ENCODE results near the gene CACNG3. TPM values are rescaled to one million over a fixed set of nuclear protein-coding genes. Genes with fewer than 3 reads are reported as not detected.
"Not testable (repeated sequence)": the region's sequence is repeated elsewhere in the genome, so short reads cannot be mapped to it uniquely, and the experiment has no call there.

The CACNG3 gene
- total and polyA plus RNA-seq, 3 experiments from 2014 or later = not detected

- Histone ChIP-seq H3K9me3 (ENCODE audit: low read length) (no peaks in the 10 kb centered on the region), H3K36me3 (ENCODE audit: insufficient read depth, low read length) (no peaks in the 10 kb centered on the region), H3K4me3 (ENCODE audit: low read length) (no peak overlapping the region), H3K27me3 (ENCODE audit: insufficient read depth, low read length, poor library complexity, severe bottlenecking) (no peaks in the 10 kb centered on the region), H3K27ac (ENCODE audit: low read depth, low read length) (no peak overlapping the region), H3K4me1 (ENCODE audit: insufficient read depth, low read length) (no peaks in the 10 kb centered on the region)
- no peak for DNase-seq
- Mint-ChIP-seq H3K36me3 (no peaks in the 10 kb centered on the region), H3K27me3 (peaks cover 21 to 36% of the 10 kb centered on the region in 2 donors), H3K4me3 (no peak overlapping the region), H3K9me3 (no peaks in the 10 kb centered on the region), H3K27ac (no peak overlapping the region), H3K4me1 (no peaks in the 10 kb centered on the region)
- POLR2A ChIA-PET = no interaction called here
- CTCF ChIA-PET = no interaction called here
Observed at GRCh38 chr16:24324421-24324820, 68.3 kb downstream of the CACNG3 start.

- ChIA-PET CTCF (no interaction called here), POLR2A (no interaction called here)
- no peaks in the 10 kb centered on the region for H3K36me3 Mint-ChIP-seq
Observed at GRCh38 chr16:24328835-24329452, 72.8 kb downstream of the CACNG3 start.

GRCh38 chr16:24332178-24332577 is 76.0 kb downstream of the CACNG3 start:
- no peak for DNase-seq
- Histone ChIP-seq H3K9me3 (ENCODE audit: low read length) (no peaks in the 10 kb centered on the region), H3K4me3 (ENCODE audit: low read length) (no peak overlapping the region), H3K4me1 (ENCODE audit: insufficient read depth, low read length) (no peaks in the 10 kb centered on the region), H3K27ac (ENCODE audit: low read depth, low read length) (no peak overlapping the region), H3K36me3 (ENCODE audit: insufficient read depth, low read length) (no peaks in the 10 kb centered on the region), H3K27me3 (ENCODE audit: insufficient read depth, low read length, poor library complexity, severe bottlenecking) (no peaks in the 10 kb centered on the region)
- ChIA-PET POLR2A (interaction anchor here (0.7 kb wide), 1 partner anchor 1839 kb away, joined by 3 read pairs; no protein-coding TSS in a partner anchor), CTCF (no interaction called here)
- Mint-ChIP-seq H3K4me1 (no peaks in the 10 kb centered on the region), H3K27me3 (peaks cover 10 to 17% of the 10 kb centered on the region in 2 donors), H3K4me3 (no peak overlapping the region), H3K9me3 (peaks cover 4 to 11% (median 9%) of the 10 kb centered on the region in 5 donors), H3K27ac (no peak overlapping the region), H3K36me3 (no peaks in the 10 kb centered on the region)

More at GRCh38 chr16:24328835-24329452, 72.8 kb downstream of the CACNG3 start:
- Mint-ChIP-seq H3K4me3 (no peak overlapping the region), H3K27ac (no peak overlapping the region), H3K9me3 (no peaks in the 10 kb centered on the region), H3K27me3 (peaks cover 21 to 31% of the 10 kb centered on the region in 2 donors), H3K4me1 (no peaks in the 10 kb centered on the region)
- no peaks in the 10 kb centered on the region for H3K36me3 ChIP-seq (ENCODE audit: insufficient read depth, low read length)
- no peak for DNase-seq
- H3K27ac ChIP-seq (ENCODE audit: low read depth, low read length) = no peak overlapping the region
- H3K9me3 ChIP-seq (ENCODE audit: low read length) = no peaks in the 10 kb centered on the region
- H3K4me1 ChIP-seq (ENCODE audit: insufficient read depth, low read length) = no peaks in the 10 kb centered on the region
- no peak overlapping the region for H3K4me3 ChIP-seq (ENCODE audit: low read length)
- H3K27me3 ChIP-seq (ENCODE audit: insufficient read depth, low read length, poor library complexity, severe bottlenecking) = no peaks in the 10 kb centered on the region

GRCh38 chr16:24332582-24333090 is 76.5 kb downstream of the CACNG3 start:
- no peak for DNase-seq
- ChIA-PET POLR2A (interaction anchor here (0.7 kb wide), 1 partner anchor 1839 kb away, joined by 3 read pairs; no protein-coding TSS in a partner anchor), CTCF (no interaction called here)
- Histone ChIP-seq H3K9me3 (ENCODE audit: low read length) (no peaks in the 10 kb centered on the region), H3K27ac (ENCODE audit: low read depth, low read length) (no peak overlapping the region), H3K36me3 (ENCODE audit: insufficient read depth, low read length) (no peaks in the 10 kb centered on the region), H3K27me3 (ENCODE audit: insufficient read depth, low read length, poor library complexity, severe bottlenecking) (no peaks in the 10 kb centered on the region), H3K4me1 (ENCODE audit: insufficient read depth, low read length) (no peaks in the 10 kb centered on the region), H3K4me3 (ENCODE audit: low read length) (no peak overlapping the region)
- Mint-ChIP-seq H3K27me3 (peaks cover 10 to 17% of the 10 kb centered on the region in 2 donors), H3K27ac (no peak overlapping the region), H3K36me3 (no peaks in the 10 kb centered on the region), H3K9me3 (peaks cover 4 to 12% (median 9%) of the 10 kb centered on the region in 5 donors), H3K4me3 (no peak overlapping the region), H3K4me1 (no peaks in the 10 kb centered on the region)

GRCh38 chr16:24336491-24336890 is 80.4 kb downstream of the CACNG3 start:
- Mint-ChIP-seq H3K36me3 (no peaks in the 10 kb centered on the region), H3K4me3 (no peak overlapping the region), H3K4me1 (no peaks in the 10 kb centered on the region), H3K27ac (no peak overlapping the region), H3K27me3 (peaks cover 7 to 14% of the 10 kb centered on the region in 2 donors), H3K9me3 (peaks cover 4 to 12% (median 9%) of the 10 kb centered on the region in 5 donors)
- Histone ChIP-seq H3K4me3 (ENCODE audit: low read length) (no peak overlapping the region), H3K9me3 (ENCODE audit: low read length) (no peaks in the 10 kb centered on the region), H3K4me1 (ENCODE audit: insufficient read depth, low read length) (no peaks in the 10 kb centered on the region), H3K36me3 (ENCODE audit: insufficient read depth, low read length) (no peaks in the 10 kb centered on the region), H3K27me3 (ENCODE audit: insufficient read depth, low read length, poor library complexity, severe bottlenecking) (no peaks in the 10 kb centered on the region), H3K27ac (ENCODE audit: low read depth, low read length) (no peak overlapping the region)
- CTCF ChIA-PET = no interaction called here
- POLR2A ChIA-PET = no interaction called here
- DNase-seq = no peak

- H3K27ac Mint-ChIP-seq = no peak overlapping the region
- no peaks in the 10 kb centered on the region for H3K4me1 Mint-ChIP-seq
- CTCF ChIA-PET = no interaction called here
- H3K4me1 ChIP-seq (ENCODE audit: insufficient read depth, low read length) = no peaks in the 10 kb centered on the region
- H3K4me3 ChIP-seq (ENCODE audit: low read length) = no peak overlapping the region
- no peak overlapping the region for H3K27ac ChIP-seq (ENCODE audit: low read depth, low read length)
- H3K9me3 Mint-ChIP-seq = peaks cover 4 to 12% (median 9%) of the 10 kb centered on the region in 5 donors
- no peak overlapping the region for H3K4me3 Mint-ChIP-seq
- DNase-seq = no peak
- no peaks in the 10 kb centered on the region for H3K36me3 Mint-ChIP-seq
- no peaks in the 10 kb centered on the region for H3K36me3 ChIP-seq (ENCODE audit: insufficient read depth, low read length)
- peaks cover 7 to 15% of the 10 kb centered on the region in 2 donors for H3K27me3 Mint-ChIP-seq
- H3K9me3 ChIP-seq (ENCODE audit: low read length) = no peaks in the 10 kb centered on the region
- no peaks in the 10 kb centered on the region for H3K27me3 ChIP-seq (ENCODE audit: insufficient read depth, low read length, poor library complexity, severe bottlenecking)
- POLR2A ChIA-PET = no interaction called here
Observed at GRCh38 chr16:24337013-24337412, 80.9 kb downstream of the CACNG3 start.

- H3K9me3 Mint-ChIP-seq = not testable (repeated sequence)
- H3K27me3 Mint-ChIP-seq = peaks cover 3 to 32% of the 10 kb centered on the region in 2 donors
Observed at GRCh38 chr16:24343829-24344228, 87.7 kb downstream of the CACNG3 start.

GRCh38 chr16:24344784-24345183 is 88.6 kb downstream of the CACNG3 start:
- ChIA-PET POLR2A (no interaction called here), CTCF (no interaction called here)

More at GRCh38 chr16:24343829-24344228, 87.7 kb downstream of the CACNG3 start:
- H3K36me3 Mint-ChIP-seq; POLR2A ChIA-PET; H3K27ac Mint-ChIP-seq; H3K4me1 ChIP-seq (ENCODE audit: insufficient read depth, low read length); H3K27ac ChIP-seq (ENCODE audit: low read depth, low read length); H3K27me3 ChIP-seq (ENCODE audit: insufficient read depth, low read length, poor library complexity, severe bottlenecking); CTCF ChIA-PET; H3K9me3 ChIP-seq (ENCODE audit: low read length); DNase-seq; H3K4me3 Mint-ChIP-seq; H3K36me3 ChIP-seq (ENCODE audit: insufficient read depth, low read length); H3K4me3 ChIP-seq (ENCODE audit: low read length); H3K4me1 Mint-ChIP-seq: not testable (repeated sequence)

More at GRCh38 chr16:24344784-24345183, 88.6 kb downstream of the CACNG3 start:
- no peaks in the 10 kb centered on the region for H3K4me1 Mint-ChIP-seq
- H3K4me3 ChIP-seq (ENCODE audit: low read length) = no peak overlapping the region
- H3K4me3 Mint-ChIP-seq = no peak overlapping the region
- H3K9me3 ChIP-seq (ENCODE audit: low read length) = no peaks in the 10 kb centered on the region
- no peak overlapping the region for H3K27ac Mint-ChIP-seq
- H3K36me3 Mint-ChIP-seq = no peaks in the 10 kb centered on the region
- no peaks in the 10 kb centered on the region for H3K36me3 ChIP-seq (ENCODE audit: insufficient read depth, low read length)
- H3K4me1 ChIP-seq (ENCODE audit: insufficient read depth, low read length) = no peaks in the 10 kb centered on the region
- no peak for DNase-seq
- no peaks in the 10 kb centered on the region for H3K27me3 ChIP-seq (ENCODE audit: insufficient read depth, low read length, poor library complexity, severe bottlenecking)
- peaks cover 3 to 32% of the 10 kb centered on the region in 2 donors for H3K27me3 Mint-ChIP-seq
- no peak overlapping the region for H3K27ac ChIP-seq (ENCODE audit: low read depth, low read length)
- H3K9me3 Mint-ChIP-seq = peaks cover 0 to 2% (median 0%) of the 10 kb centered on the region in 5 donors

All from CD8-positive, alpha-beta memory T cell (primary cell).